MM.1S (cell line): ENCODE measurements around the gene ZNF132.

Experiments used
- DNase-seq: peaks from one replicate; pipeline ENCODE4 v3.0.0-alpha.2; 2015
- H2AFZ ChIP-seq: fragments of 300-600 bp; sonication (generic); 2 replicates; pipeline ENCODE4 v1.6.0; 2016; ENCODE audit warnings: antibody characterized with exemption, low read length
- H3F3A ChIP-seq: fragments of 300-600 bp; sonication (generic); 2 replicates; pipeline ENCODE4 v1.6.1; 2016; ENCODE audit warnings: mild to moderate bottlenecking, antibody characterized with exemption, low read length, moderate library complexity, mixed read lengths; ENCODE audit not compliant: insufficient read depth
- H3K27ac ChIP-seq: fragments of 300-600 bp; sonication (generic); 2 replicates; pipeline ENCODE4 v1.5.1; 2016; ENCODE audit warnings: mild to moderate bottlenecking, low read length
- H3K27me3 ChIP-seq: fragments of 300-600 bp; sonication (generic); replicated peaks from 2 replicates; pipeline ENCODE4 v1.6.0; 2016; ENCODE audit warnings: low read length; ENCODE audit not compliant: insufficient read depth
- H3K36me3 ChIP-seq: fragments of 300-600 bp; sonication (generic); replicated peaks from 2 replicates; pipeline ENCODE4 v1.6.1; 2016; ENCODE audit warnings: mild to moderate bottlenecking, low read length, mixed read lengths; ENCODE audit not compliant: insufficient read depth
- H3K4me1 ChIP-seq: fragments of 300-600 bp; sonication (generic); 2 replicates; pipeline ENCODE4 v1.6.1; 2016; ENCODE audit warnings: low read length, mixed read lengths
- H3K4me2 ChIP-seq: fragments of 300-600 bp; sonication (generic); 2 replicates; pipeline ENCODE4 v1.6.0; 2016; ENCODE audit warnings: low read depth, low read length
- H3K4me3 ChIP-seq: fragments of 300-600 bp; sonication (generic); 2 replicates; pipeline ENCODE4 v1.5.1; 2016; ENCODE audit warnings: low read length, mixed read lengths
- H3K79me2 ChIP-seq: fragments of 300-600 bp; sonication (generic); 2 replicates; pipeline ENCODE4 v1.6.1; 2016; ENCODE audit warnings: mixed run types, low read length, mixed read lengths
- H3K9ac ChIP-seq: fragments of 300-600 bp; sonication (generic); 2 replicates; pipeline ENCODE4 v1.6.1; 2016; ENCODE audit warnings: low read length, mixed read lengths
- H3K9me2 ChIP-seq: fragments of 300-600 bp; sonication (generic); replicated peaks from 2 replicates; pipeline ENCODE4 v1.6.1; 2016; ENCODE audit warnings: mild to moderate bottlenecking, low read length, mixed read lengths; ENCODE audit not compliant: insufficient read depth
- H3K9me3 ChIP-seq: fragments of 300-600 bp; sonication (generic); replicated peaks from 2 replicates; pipeline ENCODE4 v1.6.1; 2016; ENCODE audit warnings: mild to moderate bottlenecking, low read length, mixed read lengths; ENCODE audit not compliant: insufficient read depth
- H4K20me1 ChIP-seq: fragments of 300-600 bp; sonication (generic); 2 replicates; pipeline ENCODE4 v1.6.1; 2016; ENCODE audit warnings: mild to moderate bottlenecking, low read length, moderate library complexity, mixed read lengths; ENCODE audit not compliant: insufficient read depth
- CTCF ChIP-seq: fragments of 300-600 bp; sonication (generic); IDR thresholded peaks from 2 replicates; pipeline ENCODE4 v1.5.1; 2016; ENCODE audit warnings: antibody characterized with exemption, low read length, mixed read lengths
- EZH2 ChIP-seq: fragments of 300-600 bp; sonication (generic); optimal IDR thresholded peaks from 2 replicates; pipeline ENCODE3; 2017; ENCODE audit warnings: low read depth, mild to moderate bottlenecking, antibody characterized with exemption, low read length, mixed read lengths
- EZH2phosphoT487 ChIP-seq: fragments of 300-600 bp; sonication (generic); IDR thresholded peaks from 2 replicates; pipeline ENCODE4 v1.6.1; 2018; ENCODE audit warnings: antibody characterized with exemption, low read length

The ZNF132 gene

DNA sequence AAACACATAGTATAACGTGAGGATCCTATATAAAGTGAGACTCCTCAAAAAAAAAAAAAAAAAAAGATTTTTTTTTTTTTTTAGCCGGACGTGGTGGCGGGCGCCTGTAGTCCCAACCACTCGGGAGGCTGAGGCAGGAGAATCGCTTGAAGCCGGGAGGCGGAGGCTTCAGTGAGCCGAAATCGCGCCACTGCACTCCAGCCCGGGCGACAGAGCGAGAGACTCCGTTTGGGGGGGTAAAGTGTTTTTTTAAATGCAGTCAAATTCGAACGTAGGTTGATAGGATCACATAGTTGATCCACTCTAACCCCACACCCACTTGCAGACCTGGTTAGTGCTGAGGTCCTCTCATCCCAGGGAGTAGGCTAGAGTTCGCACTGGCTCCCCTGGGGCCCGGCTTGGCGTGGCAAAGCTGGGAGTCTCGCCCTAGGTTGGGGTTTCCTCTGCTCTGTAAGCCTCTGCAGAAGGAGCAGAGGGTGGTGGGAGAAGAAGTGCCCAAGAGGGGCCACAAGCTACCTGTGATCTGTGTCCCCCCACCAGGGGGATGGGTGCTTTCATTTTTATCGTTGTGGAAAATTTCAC is 38.0 kb downstream of the ZNF132 start:
- Histone ChIP-seq H3F3A (no peaks in the 10 kb centered on the region), H3K9ac (no peak overlapping the region), H3K4me3 (no peak overlapping the region), H3K9me3 (no peaks in the 10 kb centered on the region), H4K20me1 (no peaks in the 10 kb centered on the region), H3K36me3 (no peaks in the 10 kb centered on the region), H3K27me3 (peaks cover 5% of the 10 kb centered on the region; the same call in 1 of the 2 replicates), H2AFZ (no peak overlapping the region), H3K4me1 (no peaks in the 10 kb centered on the region), H3K4me2 (no peak overlapping the region), H3K9me2 (no peaks in the 10 kb centered on the region), H3K79me2 (no peaks in the 10 kb centered on the region), H3K27ac (no peak overlapping the region)
- DNase-seq, result no peak
- no peak for TF ChIP-seq EZH2phosphoT487
- TF ChIP-seq CTCF, result no peak
- no peak for TF ChIP-seq EZH2

- H3K9ac ChIP-seq, result no peak overlapping the region
- H3K27ac ChIP-seq, result no peak overlapping the region
- no peak overlapping the region for H3K4me3 ChIP-seq
- H4K20me1 ChIP-seq, result no peaks in the 10 kb centered on the region
- no peaks in the 10 kb centered on the region for H3K9me2 ChIP-seq
- no peaks in the 10 kb centered on the region for H3K79me2 ChIP-seq
- TF ChIP-seq EZH2phosphoT487 (no peak), CTCF (no peak), EZH2 (no peak)
- no peaks in the 10 kb centered on the region for H3K36me3 ChIP-seq
- H2AFZ ChIP-seq, result no peak overlapping the region
- H3K4me2 ChIP-seq, result no peak overlapping the region
- no peaks in the 10 kb centered on the region for H3F3A ChIP-seq
- no peak for DNase-seq
- H3K27me3 ChIP-seq, result peaks cover 5% of the 10 kb centered on the region; the same call in 1 of the 2 replicates
- no peaks in the 10 kb centered on the region for H3K9me3 ChIP-seq
- H3K4me1 ChIP-seq, result no peaks in the 10 kb centered on the region
Measured at GRCh38 chr19:58400916-58401839, 38.8 kb downstream of the ZNF132 start.

DNA sequence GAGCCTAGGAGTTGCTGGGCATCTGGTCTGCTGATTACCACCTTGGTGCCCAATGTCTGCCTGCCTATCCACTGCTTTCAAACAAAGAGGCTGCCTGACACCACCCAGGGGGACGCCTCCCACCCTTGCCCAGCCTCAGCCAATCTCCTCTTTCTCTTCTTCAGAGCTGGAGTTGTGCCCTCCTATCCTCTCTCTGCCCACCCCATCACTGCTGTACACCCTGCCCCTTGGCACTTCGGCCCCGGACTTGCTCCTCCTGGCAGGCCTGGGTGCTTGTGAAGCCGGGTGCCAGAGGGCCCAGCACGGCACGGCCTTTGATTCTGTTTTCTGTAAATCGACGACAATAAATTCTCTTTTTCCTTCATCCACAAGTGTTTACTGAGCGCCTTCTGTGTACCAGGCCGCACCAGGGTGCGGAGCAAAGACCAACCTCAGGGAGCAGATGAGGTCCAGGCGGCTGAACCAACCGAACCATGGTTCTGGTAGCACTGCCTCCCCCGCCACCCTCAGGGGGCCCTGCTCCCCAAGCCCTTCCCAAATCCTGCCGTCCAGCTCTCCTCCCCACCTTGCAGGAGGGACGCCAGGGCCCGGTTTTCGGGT is 39.5 kb downstream of the ZNF132 start:
- Histone ChIP-seq H3K36me3 (no peaks in the 10 kb centered on the region), H2AFZ (no peak overlapping the region), H3K27me3 (peaks cover 5% of the 10 kb centered on the region; the same call in 1 of the 2 replicates), H3K79me2 (no peaks in the 10 kb centered on the region), H3K4me3 (no peak overlapping the region), H3F3A (no peaks in the 10 kb centered on the region), H3K4me1 (no peaks in the 10 kb centered on the region), H3K27ac (no peak overlapping the region), H3K9ac (no peak overlapping the region), H3K4me2 (no peak overlapping the region), H3K9me3 (no peaks in the 10 kb centered on the region), H3K9me2 (no peaks in the 10 kb centered on the region), H4K20me1 (no peaks in the 10 kb centered on the region)
- TF ChIP-seq CTCF (no peak), EZH2 (no peak), EZH2phosphoT487 (no peak)
- no peak for DNase-seq
